HuH-7 (cell line): Measurements from ENCODE around the gene IWS1.
"Not testable (repeated sequence)": the region's sequence is repeated elsewhere in the genome, so short reads cannot be mapped to it uniquely, and the experiment has no call there.

Experiments used
- DNase-seq: peaks from one replicate; pipeline ENCODE4 v3.0.0; 2011; ENCODE audit warnings: low spot score

IWS1 gene

GRCh38 chr2:127454595-127455565 is 71.4 kb downstream of the IWS1 start:
- peak; percentile 73 for DNase-seq

GRCh38 chr2:127453392-127454171 is 72.7 kb downstream of the IWS1 start:
- DNase-seq: peak; percentile 59

GRCh38 chr2:127453013-127453391 is 73.3 kb downstream of the IWS1 start:
- no peak for DNase-seq

- DNase-seq: not testable (repeated sequence)
Observed at GRCh38 chr2:127452423-127452822, 73.9 kb downstream of the IWS1 start.

DNA sequence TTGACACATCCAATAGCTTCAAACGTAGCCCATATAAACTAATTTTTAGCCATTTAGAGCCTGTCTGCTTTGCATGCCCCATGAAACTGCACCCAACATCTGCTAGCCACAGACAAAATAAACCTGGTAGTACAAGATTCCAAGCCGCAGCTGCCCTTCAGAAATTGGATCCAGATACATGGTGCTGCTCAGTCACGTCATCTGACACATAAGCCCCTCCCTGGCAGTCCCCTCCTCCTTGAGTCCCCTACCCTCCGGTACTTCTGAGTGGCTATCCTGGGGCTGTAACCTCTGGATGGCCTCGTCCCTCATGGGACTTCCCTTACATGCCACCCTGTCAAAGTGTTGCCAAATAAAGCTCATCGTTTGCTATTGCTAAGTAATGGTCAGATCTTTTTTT is 74.3 kb downstream of the IWS1 start:
- no peak for DNase-seq

DNA sequence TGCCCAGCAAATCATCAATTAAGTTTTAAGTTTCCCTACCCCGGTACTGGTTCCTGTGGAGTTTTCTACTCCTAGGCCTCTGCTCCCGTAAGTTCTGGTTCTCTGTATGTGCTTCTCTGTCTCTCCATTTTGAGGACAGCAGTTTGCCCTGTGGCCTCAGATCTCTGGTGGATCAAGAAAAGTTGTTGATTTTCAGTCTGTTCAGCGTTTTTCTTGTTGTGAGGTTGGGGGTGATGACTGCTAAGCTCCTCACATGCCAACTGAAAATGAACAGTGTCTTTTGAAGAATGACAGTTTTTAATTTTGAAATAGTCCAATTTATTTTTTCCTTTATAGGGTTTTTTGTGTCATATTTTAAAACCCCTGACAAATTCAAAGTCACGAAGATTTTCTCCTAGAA is 76.4 kb downstream of the IWS1 start:
- no peak for DNase-seq

DNA sequence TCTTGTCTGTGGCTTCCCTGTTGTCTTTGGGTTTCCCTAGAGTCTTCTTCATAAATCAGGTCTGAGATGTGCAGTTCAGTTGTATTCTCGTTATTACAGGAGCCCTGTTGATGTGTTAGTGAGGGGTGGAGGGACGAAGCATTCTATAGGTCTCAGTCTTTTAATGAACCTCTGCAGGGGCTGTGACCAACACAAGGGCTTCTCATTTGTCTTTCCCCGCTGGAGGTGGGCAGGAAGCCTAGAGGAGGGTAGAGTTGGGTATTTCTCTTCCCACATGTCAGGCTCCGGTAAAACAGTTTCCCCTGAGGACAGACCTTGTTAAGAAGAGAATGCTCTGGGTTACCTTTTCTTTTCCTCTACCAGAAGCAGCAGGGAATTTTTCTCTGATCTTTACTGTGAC is 76.9 kb downstream of the IWS1 start:
- no peak for DNase-seq

GRCh38 chr2:127448526-127448925 is 77.8 kb downstream of the IWS1 start:
- DNase-seq: no peak

GRCh38 chr2:127439343-127439742 is 86.9 kb downstream of the IWS1 start:
- DNase-seq: no peak

DNA sequence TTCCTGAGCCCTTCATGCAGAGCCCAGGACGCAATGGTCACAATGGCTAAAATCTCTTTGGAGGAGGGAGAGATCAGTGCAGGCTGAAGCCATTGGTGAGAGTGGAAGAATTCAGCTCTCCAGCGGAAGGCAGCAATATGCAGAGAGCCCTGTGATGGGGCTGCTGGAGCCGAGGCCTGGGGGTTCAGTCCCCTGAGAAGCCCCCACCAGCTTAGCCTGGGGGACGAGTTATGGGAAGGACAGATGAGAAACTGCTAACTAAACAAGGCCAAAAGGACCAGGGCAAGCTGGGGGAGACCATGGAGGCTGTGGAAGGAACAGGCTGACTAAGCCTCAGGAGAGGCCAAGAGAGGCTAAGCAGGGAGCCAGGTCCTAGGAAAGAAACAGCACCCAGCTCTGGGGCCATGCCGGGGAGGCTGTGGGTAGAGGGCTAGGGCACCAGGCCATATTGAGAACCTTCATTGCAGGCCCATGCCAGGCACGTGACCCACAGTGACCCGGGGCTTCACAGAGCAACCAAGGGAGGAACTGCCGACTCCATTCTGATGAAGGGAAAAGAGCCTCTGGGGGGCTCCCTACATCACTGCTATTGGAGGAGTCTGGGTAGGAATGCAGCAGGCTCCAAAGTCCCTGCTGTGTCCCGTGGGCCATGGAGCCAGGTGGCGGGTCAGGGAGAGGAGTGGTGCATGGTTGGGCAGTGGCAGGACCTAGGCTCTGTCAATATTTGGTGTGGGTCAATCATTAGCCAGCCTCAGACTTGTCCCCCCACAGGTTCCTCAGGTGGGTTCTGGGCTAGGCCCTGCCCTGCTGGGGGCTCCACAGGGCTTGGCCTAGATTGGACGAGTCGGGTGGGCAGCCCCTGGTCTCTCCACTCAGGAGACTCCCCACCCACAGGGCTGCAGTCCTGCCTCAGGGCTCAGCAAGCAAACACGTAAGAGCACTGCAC is 88.2 kb downstream of the IWS1 start:
- peak; percentile 77 for DNase-seq

GRCh38 chr2:127437056-127437455 is 89.2 kb downstream of the IWS1 start:
- DNase-seq: no peak

DNA sequence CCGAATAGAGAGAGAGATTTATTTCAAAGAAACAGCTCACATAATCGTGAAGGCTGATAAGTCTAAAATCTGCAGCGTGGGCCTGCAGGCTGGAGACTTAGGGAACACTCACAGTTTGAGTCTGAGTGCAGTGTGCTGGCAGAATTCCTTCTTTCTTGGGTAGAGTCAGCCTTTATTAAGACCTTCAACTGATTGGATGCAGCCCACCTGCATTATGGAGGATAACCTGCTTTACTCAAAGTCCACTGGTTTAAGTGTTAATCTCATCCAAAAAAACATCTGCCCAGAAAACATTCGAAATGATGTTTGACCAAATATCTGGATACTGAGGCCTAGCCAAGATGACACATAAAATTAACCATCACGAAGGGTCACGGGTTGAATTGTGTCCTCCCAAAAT is 91.8 kb downstream of the IWS1 start:
- DNase-seq: no peak

GRCh38 chr2:127431408-127432023 is 94.8 kb downstream of the IWS1 start:
- DNase-seq: no peak
